HG02840 (cell line): ENCODE data around the gene ABCF1.
"Not testable (repeated sequence)": the region's sequence is repeated elsewhere in the genome, so short reads cannot be mapped to it uniquely, and the experiment has no call there.

Experiments used
- ATAC-seq: cut with Tn5 transposase; IDR thresholded peaks from one replicate; pipeline ENCODE4 v1.9.1; 2021; ENCODE audit warnings: mild to moderate bottlenecking, moderate library complexity, moderate number of reproducible peaks; ENCODE audit not compliant: unreplicated experiment, low FRiP score

ABCF1 gene

DNA sequence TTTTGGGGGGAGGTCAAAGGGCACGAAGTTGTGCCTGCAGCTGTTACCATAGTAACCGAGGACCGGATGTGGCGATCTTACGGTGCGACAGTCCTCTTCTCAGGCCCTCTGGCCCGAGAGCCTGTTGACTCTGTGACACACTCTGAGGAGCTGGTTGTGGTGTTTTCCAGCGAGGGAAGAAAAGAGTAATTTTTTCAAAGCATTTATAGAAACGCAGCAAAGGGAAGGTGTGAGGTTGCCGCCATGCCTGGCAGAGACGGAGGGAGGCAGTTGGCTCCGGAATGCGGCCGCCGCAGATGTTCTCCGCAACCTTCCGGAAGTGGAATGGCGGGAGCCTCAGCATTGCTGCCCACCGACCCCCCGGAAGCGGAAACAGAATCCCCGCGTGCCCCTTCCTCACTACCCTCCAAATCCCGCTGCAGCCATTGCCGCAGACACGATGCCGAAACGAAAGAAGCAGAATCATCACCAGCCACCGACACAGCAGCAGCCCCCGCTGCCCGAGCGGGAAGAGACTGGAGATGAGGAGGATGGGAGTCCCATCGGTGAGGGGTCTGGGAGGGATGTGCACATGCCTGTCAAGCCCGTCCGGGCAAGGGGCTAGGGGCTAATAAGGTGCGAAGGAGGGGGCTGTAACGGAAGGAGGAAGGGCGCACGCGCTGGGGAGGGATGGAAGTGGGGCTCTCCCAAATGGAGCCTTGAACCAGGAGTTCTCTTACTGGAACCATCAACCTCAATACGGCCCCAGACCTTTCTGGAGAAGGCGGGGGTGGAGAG is 14.1 kb upstream of the ABCF1 start, which contains the start of gene PRR3:
TSS of gene PRR3 (plus strand) at position 390 of the 777 bp plus-strand sequence. CDS start at position 440, 50 bp downstream.
- peak; percentile 55 for ATAC-seq

GRCh38 chr6:30557683-30557981 is 13.6 kb upstream of the ABCF1 start:
- ATAC-seq, result no peak

GRCh38 chr6:30560930-30561329 is 10.3 kb upstream of the ABCF1 start:
- no peak for ATAC-seq

DNA sequence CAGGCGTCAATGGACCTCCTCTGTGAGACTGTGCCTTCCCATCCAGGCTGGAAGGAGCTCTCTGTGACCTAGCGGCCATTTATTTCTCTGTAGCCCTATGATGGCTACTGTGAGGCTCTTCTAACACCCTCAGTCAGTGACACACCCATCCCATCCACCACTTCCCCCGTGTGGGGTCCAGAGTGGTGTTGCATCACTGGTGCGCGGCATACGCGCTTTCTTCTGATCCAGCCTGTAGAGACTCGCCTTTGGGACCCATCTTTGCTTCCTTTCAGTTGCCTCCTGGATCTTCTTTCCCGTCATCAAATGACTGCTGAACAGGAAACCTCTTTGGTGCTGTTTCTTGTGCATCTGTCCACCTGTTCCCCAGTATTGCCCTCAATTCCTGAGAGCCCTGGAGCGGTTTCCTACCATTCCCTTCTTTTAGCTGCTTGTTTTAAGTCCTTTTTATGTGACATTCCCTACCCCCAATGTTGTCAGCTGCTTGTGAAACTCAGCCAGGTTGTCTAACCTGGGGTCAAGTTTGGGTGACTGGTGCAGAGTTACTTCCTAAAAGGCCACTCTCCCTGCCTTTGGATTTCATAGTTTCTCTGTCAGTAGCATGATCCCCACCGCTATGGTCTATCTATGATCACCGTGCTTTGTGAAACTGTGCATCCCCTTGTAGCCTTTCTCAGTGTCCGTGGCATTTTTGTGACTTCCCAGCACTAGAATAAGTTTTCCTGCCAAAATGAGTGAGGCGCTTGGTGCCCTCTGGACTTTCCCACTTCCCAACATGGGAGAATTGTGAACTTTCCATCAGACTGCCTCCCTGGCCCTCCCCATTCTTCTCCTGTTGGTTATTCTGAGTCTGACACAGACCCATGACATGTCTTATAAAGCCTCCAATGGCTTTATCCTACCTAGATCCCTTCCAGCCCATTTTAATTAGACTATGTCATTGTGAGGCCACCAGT is 8.5 kb upstream of the ABCF1 start:
- ATAC-seq, result no peak

DNA sequence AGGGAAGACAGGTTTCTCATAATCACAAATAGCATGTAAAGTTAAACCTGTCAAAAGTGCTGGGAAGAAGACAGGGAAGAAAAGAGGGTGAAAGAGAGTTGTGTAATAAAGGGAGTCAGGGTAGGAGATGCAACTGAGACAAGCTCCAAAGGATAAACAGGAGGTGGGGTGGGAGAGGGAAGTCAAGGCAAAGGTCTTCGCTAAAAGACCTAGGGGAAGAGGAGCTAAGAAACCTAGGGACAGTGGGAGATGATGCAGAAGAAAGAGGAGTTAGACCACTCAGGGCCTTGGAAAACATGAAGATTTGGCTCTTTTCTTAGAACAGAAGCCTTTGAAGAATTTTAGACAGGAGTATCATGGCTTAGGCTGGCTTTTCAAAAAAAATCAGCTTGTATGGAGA is 7.1 kb upstream of the ABCF1 start:
- ATAC-seq, result no peak

DNA sequence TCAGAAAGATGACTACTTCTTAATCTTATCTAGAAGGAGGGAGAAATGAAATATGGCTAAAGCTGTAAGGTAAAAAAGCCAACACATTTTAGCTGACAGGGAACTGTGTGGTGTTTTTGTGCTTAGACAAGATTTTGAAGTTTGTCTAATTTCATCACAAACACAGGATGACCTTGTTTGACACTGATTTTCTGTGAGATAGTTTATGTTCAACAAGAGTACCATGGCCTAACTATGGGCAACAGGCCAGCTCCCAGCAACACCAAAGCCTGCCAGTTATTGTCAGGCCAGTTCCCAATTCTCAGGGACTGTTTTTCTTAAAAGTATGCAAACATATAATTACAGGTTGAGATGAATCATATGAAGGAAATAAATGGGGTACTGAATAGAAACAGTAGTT is 5.5 kb upstream of the ABCF1 start:
- no peak for ATAC-seq

GRCh38 chr6:30568245-30568644 is 3.0 kb upstream of the ABCF1 start:
- ATAC-seq, result no peak

DNA sequence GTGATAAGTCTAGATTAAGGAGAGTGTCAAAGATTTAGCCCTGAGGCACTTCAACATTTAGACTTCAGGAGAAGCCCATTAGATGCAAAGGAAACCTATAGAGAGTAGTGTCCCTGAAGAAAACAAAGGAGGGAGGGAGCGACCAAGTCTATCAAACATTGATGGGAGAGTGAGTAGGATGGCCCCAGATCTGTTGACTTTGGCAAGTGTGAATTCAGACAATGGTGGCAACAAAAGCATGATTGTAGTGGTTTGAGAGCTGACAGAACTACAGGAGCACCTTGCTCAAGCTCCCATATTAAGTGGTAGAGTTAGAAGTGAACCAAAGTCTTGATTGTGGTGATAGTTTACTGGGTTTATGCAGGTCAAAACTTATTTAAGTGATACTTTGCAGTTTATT is 979 bp upstream of the ABCF1 start:
- no peak for ATAC-seq

DNA sequence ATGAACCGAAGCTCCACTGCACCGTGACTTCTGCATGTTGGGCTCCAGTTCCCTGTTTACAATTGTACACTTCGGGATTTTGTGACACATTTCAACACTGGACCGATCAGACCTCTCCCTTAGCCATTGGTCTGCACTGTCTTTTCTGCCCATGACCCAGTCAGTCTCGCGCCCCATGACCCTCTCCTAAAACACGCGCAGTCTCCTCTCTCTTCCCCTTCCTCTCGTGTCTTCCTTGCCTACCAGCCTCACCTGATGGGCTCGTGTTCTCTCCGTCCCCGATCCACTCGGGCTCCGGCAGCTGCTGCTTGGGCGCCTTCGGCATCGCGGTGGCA is 535 bp upstream of the ABCF1 start:
- peak; percentile 4 for ATAC-seq

DNA sequence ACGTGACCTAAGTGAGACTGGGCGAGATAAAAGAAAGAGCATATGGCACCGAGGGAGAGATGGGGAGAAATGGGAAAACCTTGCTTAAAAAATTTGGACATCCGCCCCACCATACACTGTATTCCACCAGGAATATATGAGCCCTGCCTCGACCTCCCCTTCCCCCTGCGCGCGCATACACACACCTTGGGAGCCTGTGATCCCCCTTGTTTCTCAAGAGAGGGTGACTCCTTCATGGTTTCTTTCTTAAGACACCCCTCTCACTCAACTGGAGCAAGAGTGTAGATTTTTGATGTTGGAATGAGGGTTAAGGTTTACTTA is 480 bp downstream of the ABCF1 start:
- no peak for ATAC-seq

DNA sequence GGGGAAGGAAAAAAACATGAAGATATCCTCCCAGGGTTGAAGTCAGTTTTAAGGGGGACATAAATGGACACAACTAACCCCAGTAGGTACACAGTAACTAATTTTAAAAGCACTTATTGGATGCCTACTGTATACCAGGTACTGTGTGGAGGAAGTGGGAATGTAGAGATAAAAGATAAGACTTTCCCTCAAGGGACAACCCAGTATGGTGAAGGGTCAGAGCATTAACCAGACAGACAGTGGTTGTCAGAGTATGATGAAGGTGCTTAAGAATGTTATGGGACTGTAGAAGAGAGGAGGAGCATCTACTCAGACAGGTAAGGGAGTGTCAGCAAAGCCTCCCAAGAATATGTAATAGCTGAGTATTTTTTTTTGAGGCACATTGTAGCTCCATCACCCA is 906 bp downstream of the ABCF1 start:
- no peak for ATAC-seq

GRCh38 chr6:30573113-30573512 is 1.9 kb downstream of the ABCF1 start:
- no peak for ATAC-seq

DNA sequence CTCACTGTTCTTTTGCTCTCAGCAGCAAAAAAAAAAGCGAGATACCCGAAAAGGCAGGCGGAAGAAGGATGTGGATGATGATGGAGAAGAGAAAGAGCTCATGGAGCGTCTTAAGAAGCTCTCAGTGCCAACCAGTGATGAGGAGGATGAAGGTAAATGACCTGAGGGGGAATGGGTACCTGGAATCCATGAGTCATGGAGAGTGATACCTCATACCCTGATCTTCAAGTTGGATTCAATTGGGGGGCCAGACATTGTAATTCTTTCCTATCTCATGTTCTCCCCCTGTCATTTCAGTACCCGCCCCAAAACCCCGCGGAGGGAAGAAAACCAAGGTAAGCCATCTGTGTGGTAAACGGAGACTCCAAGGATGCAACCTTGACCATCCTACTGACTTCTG is 6.8 kb downstream of the ABCF1 start:
- no peak for ATAC-seq

GRCh38 chr6:30583921-30584320 is 12.7 kb downstream of the ABCF1 start:
- ATAC-seq, result no peak

DNA sequence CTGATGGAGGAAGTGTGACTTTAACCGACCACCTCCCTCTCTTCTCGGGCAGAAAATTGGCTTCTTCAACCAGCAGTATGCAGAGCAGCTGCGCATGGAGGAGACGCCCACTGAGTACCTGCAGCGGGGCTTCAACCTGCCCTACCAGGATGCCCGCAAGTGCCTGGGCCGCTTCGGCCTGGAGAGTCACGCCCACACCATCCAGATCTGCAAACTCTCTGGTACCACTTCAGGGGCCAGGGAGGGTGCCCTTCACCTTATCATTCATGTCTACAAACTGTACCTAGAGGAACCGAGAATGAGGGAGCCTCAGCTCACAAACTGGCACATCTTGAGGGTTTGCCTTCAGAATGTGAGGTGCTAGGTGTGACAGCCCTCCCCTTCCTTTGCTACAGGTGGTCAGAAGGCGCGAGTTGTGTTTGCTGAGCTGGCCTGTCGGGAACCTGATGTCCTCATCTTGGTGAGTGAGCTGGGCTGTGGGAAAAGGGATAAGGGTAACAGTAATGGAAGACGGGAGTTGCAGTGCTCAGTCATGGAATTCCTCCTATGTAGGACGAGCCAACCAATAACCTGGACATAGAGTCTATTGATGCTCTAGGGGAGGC is 18.6 kb downstream of the ABCF1 start:
- ATAC-seq, result no peak

- no peak for ATAC-seq
Measured at GRCh38 chr6:30590509-30590908, 19.3 kb downstream of the ABCF1 start.

DNA sequence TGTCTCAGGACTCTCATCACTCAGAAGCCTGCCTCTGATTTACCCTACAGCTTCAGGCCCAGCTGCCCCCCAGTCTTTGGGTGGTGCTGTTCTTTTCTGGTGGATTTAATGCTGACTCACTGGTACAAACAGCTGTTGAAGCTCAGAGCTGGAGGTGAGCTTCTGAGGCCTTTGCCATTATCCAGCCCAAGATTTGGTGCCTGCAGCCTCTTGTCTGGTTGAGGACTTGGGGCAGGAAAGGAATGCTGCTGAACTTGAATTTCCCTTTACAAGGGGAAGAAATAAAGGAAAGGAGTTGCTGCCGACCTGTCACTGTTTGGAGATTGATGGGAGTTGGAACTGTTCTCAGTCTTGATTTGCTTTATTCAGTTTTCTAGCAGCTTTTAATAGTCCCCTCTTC is 19.8 kb downstream of the ABCF1 start:
- ATAC-seq, result no peak

DNA sequence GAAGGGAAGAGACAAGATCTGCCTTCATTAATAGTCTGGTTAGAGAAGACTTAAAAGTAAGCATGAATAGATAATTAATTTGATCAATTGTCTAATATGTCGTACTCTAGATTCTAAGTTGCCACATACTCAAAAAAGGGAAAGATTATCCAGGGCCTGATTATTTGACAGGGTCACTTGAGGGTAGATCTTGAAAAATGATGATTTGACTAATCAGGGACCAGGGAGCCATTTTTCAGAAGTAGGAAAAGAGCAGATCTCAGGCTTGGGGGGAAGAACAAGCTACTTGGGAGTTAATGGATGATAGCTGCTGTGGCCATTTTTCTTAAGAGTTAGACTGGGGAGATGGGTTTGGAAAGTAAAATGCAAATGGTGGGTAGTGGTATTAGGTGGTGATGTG is 21.0 kb downstream of the ABCF1 start:
- ATAC-seq, result no peak

DNA sequence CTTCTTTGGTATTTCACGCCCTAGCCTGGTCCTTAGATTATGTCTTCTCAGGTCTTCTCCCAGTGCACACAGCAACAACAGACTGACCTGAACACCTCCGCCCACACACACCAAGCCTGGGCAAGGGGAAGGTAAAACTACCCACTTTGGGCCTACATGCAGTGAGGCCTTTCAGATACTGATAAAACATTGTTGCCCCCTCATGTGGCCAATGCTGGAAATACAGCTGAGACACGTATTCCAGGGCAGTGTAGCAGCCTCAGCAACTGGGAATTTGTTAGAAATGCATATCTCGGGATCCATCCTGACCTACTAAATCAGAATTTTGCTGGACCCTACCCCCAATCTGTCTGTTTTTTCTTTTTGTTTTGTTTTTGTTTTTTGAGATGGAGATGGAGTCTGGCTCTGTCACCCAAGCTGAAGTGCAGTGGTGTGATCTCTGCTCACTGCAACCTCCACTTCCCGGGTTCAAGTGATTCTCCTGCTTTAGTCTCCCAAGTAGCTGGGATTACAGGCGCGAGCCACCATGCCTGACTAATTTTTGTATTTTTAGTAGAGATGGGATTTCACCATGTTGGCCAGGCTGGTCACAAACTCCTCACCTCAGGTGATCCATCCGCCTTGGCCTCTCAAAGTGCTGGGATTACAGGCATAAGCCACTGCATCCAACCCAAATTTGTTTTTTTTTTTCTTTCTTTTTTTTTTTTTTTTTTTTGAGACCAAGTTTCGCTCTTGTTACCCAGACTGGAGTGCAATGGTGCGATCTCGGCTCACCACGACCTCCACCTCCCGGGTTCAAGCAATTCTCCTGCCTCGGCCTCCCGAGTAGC is 26.3 kb downstream of the ABCF1 start:
- ATAC-seq, result not testable (repeated sequence)

- ATAC-seq, result no peak
Measured at GRCh38 chr6:30598912-30599624, 27.8 kb downstream of the ABCF1 start.
